Measurements from ENCODE around the gene SNX27. TPM values are rescaled to one million over a fixed set of nuclear protein-coding genes. Genes with fewer than 3 reads are reported as not detected.

Gene SNX27
- total RNA-seq, 6 experiments from 2014 or later, result 14.9 to 21.4 (median 16.9) TPM

- Histone ChIP-seq H3K36me3 (peaks cover 0 to 4% (median under 1%) of the 10 kb centered on the region in 4 donors), H3K4me3 (no peak overlapping the region), H3K9me3 (no peaks in the 10 kb centered on the region), H3K27ac (no peak overlapping the region), H3K27me3 (no peaks in the 10 kb centered on the region), H3K4me1 (peaks cover 0 to 12% (median 5%) of the 10 kb centered on the region in 4 donors)
- ATAC-seq (no peak), DNase-seq (peak in 1 of 3 donors; percentile 18)
- WGBS (ENCODE audit: insufficient coverage, low coverage, low lambda C conversion rate, missing lambda C conversion rate), result 80% methylated on average over 1 of the region's 3 CpGs
- TF ChIP-seq POLR2A (IDR thresholded peaks at IDR 0.05), result no peak
- no peak for TF ChIP-seq CTCF (IDR thresholded peaks at IDR 0.05)
- intact Hi-C loops (cut with DNase I), result no loop called here
Observed at GRCh38 chr1:151568626-151569088, 43.2 kb upstream of the SNX27 start.

GRCh38 chr1:151570819-151571218, 41.0 kb upstream of the SNX27 start:
- Histone ChIP-seq H3K4me3 (no peak overlapping the region), H3K36me3 (peaks cover 0 to 4% (median 0%) of the 10 kb centered on the region in 4 donors), H3K27ac (peak overlapping the region in 2 of 3 donors; percentile 38 to 66), H3K9me3 (no peaks in the 10 kb centered on the region), H3K27me3 (no peaks in the 10 kb centered on the region), H3K4me1 (peaks cover 0 to 12% (median 5%) of the 10 kb centered on the region in 4 donors)
- intact Hi-C loops (cut with DNase I), result no loop called here
- no peak for DNase-seq
- WGBS (ENCODE audit: insufficient coverage, low coverage, low lambda C conversion rate, missing lambda C conversion rate), result no CpG with 5 or more reads among the region's 1 CpG
- ATAC-seq, result no peak
- no peak for TF ChIP-seq CTCF (IDR thresholded peaks at IDR 0.05)
- no peak for TF ChIP-seq POLR2A (IDR thresholded peaks at IDR 0.05)

GRCh38 chr1:151574575-151575529, 37.0 kb upstream of the SNX27 start:
- peaks cover 0 to 3% (median 0%) of the 10 kb centered on the region in 4 donors for H3K36me3 ChIP-seq
- H3K27ac ChIP-seq, result no peak overlapping the region
- WGBS (ENCODE audit: insufficient coverage, low coverage, low lambda C conversion rate, missing lambda C conversion rate), result 77% methylated on average over 9 of the region's 12 CpGs

GRCh38 chr1:151577173-151577572, 34.7 kb upstream of the SNX27 start:
- intact Hi-C loops (cut with DNase I), result no loop called here
- DNase-seq, result no peak
- H3K4me3 ChIP-seq, result no peak overlapping the region
- no peaks in the 10 kb centered on the region for H3K27me3 ChIP-seq
- TF ChIP-seq POLR2A (IDR thresholded peaks at IDR 0.05) (no peak), CTCF (IDR thresholded peaks at IDR 0.05) (no peak)
- H3K9me3 ChIP-seq, result no peaks in the 10 kb centered on the region
- 100% methylated on average over 1 of the region's 2 CpGs for WGBS (ENCODE audit: insufficient coverage, low coverage, low lambda C conversion rate, missing lambda C conversion rate)
- no peaks in the 10 kb centered on the region for H3K4me1 ChIP-seq
- peaks cover 0 to 3% (median 0%) of the 10 kb centered on the region in 4 donors for H3K36me3 ChIP-seq
- no peak overlapping the region for H3K27ac ChIP-seq
- ATAC-seq, result no peak

More at GRCh38 chr1:151574575-151575529, 37.0 kb upstream of the SNX27 start:
- ATAC-seq, result peak in 1 of 4 donors; percentile 52
- Histone ChIP-seq H3K9me3 (no peaks in the 10 kb centered on the region), H3K4me3 (no peak overlapping the region), H3K27me3 (no peaks in the 10 kb centered on the region), H3K4me1 (peaks cover 0 to 11% (median 4%) of the 10 kb centered on the region in 4 donors)
- intact Hi-C loops (cut with DNase I), result no loop called here
- no peak for DNase-seq
- TF ChIP-seq CTCF (IDR thresholded peaks at IDR 0.05), result no peak
- TF ChIP-seq POLR2A (IDR thresholded peaks at IDR 0.05), result no peak

Data from right lobe of liver (tissue), 6 donors.